Inflammatory macrophage treated with lipopolysaccharide for 1 hour (primary cell): ENCODE measurements around the gene HBG2.
A peak's percentile ranks its signal among the peaks of the same experiment; 100 is the strongest.
"Not testable (repeated sequence)": the region's sequence is repeated elsewhere in the genome, so short reads cannot be mapped to it uniquely, and the experiment has no call there.

Source experiments
- DNase-seq, 2 donors: peaks; one replicate each; pipeline ENCODE4 v3.0.0-alpha.2; 2020 to 2022

HBG2 gene

GRCh38 chr11:5280582-5281102 lies 26.1 kb upstream of the HBG2 start:
- DNase-seq = peak; percentile 66 to 67

- no peak for DNase-seq
Observed at GRCh38 chr11:5279471-5280090, 25.0 kb upstream of the HBG2 start.

- no peak for DNase-seq
Observed at GRCh38 chr11:5277807-5278382, 23.3 kb upstream of the HBG2 start.

DNA sequence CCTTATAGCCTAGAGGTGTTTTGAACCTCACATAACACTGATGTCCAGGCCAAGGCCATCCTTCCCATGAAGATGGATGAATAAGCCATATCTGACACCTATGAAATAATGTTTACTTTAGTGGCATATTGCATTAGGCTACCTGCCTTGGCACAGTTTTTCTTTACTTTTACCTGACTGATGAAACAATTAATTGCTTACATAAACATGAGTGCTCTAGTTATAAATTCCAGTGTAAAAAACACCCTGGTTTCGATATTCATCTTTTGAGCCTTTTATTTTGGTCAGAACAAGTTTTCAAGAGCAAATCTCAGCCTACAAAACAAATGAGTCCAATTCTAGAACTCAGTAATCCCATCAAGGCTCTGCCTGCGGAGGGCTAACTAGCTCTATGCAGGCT lies 22.1 kb upstream of the HBG2 start:
- no peak for DNase-seq

DNA sequence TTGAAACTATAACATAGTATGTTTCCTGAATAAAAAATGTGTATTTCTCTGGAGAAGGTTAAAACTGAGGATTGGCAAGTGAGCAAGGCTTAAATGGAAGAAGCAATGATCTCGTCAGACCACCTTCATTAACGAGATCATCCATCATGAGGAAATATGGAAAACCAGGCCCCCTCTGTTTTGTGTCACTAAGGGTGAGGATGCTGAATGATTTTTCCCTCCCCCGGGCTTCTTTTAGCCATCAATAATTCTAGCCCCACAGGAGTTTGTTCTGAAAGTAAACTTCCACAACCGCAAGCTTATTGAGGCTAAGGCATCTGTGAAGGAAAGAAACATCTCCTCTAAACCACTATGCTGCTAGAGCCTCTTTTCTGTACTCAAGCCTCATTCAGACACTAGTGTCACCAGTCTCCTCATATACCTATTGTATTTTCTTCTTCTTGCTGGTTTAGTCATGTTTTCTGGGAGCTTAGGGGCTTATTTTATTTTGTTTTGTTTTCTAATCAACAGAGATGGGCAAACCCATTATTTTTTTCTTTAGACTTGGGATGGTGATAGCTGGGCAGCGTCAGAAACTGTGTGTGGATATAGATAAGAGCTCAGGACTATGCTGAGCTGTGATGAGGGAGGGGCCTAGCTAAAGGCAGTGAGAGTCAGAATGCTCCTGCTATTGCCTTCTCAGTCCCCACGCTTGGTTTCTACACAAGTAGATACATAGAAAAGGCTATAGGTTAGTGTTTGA lies 21.0 kb upstream of the HBG2 start:
- no peak for DNase-seq

DNA sequence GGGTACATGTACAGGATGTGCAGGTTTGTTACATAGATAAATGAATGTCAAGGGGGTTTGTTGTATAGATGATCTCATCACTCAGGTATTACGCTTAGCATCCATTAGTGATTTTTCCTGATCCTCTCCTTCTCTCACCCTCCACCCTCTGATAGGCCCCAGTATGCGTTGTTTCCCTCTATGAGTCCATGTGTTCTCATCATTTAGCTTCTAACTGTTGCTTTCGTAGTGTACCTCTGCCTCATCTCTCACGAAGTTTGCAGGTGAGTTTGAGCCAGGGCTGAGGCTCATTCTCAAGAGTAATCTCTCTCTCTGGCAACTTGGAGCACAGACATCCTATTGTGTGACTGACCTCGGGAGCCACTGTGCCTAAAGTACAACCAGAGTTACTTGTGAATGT lies 19.8 kb upstream of the HBG2 start:
- DNase-seq = no peak

- DNase-seq = no peak
Observed at GRCh38 chr11:5272395-5273017, 17.9 kb upstream of the HBG2 start.

- DNase-seq = no peak
Observed at GRCh38 chr11:5269715-5270147, 15.2 kb upstream of the HBG2 start, which contains the start of gene HBE1. Gene HBE1 (minus strand): TSS chr11:5269945. CDS start chr11:5269890, 55 bp downstream.

- DNase-seq = no peak
Observed at GRCh38 chr11:5267033-5267563, 12.5 kb upstream of the HBG2 start.

DNA sequence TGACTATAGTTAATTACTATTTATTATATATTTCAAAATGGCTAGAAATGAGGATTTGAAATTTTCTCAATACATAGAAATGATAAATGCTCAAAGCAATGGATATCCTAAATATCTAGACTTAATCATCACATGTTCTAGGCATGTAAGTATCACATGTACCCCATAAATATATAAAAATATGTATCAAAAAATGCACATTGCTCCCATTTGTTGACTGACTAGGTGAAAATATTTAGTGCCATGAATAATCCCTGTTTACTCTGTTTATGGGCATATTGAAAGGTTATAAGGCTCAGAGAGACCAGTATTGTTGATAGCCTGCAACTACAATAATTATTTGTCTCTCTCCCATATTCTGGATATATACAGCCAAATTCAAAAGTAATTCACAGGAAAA lies 12.0 kb upstream of the HBG2 start:
- DNase-seq = no peak

- DNase-seq = no peak
Observed at GRCh38 chr11:5265832-5266231, 11.3 kb upstream of the HBG2 start.

GRCh38 chr11:5258543-5259262 lies 4.1 kb upstream of the HBG2 start:
- DNase-seq = no peak

- no peak for DNase-seq
Observed at GRCh38 chr11:5257296-5257695, 2.7 kb upstream of the HBG2 start.

DNA sequence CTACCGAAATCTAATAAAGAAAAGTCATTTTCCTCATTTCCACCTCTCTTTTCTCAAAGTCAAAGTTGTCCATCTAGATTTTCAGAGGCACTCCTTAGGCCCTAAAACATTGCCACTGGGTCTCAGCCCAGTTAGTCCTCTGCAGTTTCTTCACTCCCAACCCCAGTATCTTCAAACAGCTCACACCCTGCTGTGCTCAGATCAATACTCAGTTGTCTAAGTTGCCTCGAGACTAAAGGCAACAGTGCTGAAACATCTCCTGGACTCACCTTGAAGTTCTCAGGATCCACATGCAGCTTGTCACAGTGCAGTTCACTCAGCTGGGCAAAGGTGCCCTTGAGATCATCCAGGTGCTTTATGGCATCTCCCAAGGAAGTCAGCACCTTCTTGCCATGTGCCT lies 558 bp downstream of the HBG2 start:
- DNase-seq = not testable (repeated sequence)

DNA sequence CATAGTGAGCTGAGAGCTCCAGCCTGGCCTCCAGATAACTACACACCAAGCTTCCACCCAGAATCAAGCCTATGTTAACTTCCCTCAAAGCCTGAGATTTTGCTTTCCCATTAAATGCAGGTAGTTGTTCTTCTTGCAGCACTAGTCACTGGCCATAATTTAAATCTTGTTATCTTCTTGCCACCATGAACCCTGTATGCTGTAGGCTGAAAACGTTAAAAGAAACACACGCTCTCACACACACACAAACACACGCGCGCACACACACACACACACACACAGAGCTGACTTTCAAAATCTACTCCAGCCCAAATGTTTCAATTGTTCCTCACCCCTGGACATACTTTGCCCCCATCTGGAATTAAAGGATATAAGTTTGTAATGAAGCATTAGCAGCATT lies 1.1 kb downstream of the HBG2 start:
- not testable (repeated sequence) for DNase-seq

DNA sequence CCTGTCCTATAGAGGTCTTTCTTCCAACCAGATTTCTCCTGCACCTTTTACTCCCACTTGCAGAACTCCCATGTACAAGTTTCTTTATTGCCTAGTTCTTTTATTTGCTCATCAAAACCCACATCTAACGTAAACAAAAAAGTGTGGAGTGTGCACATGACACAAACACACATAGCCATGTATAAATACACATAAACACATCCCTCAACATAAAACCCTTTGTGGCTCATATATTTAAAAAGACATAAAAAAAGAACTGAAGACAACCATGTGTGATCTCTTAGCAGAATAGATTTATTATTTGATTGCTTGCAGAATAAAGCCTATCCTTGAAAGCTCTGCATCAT lies 1.7 kb downstream of the HBG2 start:
- DNase-seq = no peak

DNA sequence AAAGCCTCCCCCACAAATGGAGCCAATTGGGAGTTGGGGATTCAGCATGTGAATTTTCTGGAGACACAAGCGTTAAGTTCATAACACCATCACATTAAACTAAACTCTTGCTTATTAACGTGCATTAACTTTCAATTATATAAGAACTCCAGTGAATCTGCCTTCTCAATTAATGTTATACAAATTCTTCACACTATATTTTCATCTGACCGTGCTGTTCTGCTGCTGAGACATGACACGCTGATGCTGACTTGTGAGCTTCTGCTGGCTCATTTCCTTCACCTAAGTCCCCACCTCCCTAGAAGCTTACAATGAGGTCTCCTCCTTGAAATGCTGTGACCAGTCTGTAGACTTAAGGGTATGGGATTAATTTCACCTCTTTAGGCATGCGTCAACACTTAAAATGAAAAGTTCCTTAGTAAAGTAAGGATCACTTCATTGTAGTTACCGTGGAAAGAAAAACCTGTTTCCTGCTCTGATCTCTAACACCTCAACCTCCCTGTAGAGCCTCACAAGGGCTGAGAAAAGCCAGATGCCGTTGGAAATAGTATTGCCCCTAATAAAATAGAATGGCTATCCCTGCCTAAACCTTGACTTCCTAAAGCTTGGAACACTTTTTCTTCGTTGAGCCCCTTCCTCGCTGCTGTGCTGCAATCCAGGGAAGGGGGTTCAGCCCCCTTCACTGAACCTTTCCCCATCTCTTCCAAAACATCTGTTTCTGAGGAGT lies 2.2 kb downstream of the HBG2 start:
- DNase-seq = no peak

DNA sequence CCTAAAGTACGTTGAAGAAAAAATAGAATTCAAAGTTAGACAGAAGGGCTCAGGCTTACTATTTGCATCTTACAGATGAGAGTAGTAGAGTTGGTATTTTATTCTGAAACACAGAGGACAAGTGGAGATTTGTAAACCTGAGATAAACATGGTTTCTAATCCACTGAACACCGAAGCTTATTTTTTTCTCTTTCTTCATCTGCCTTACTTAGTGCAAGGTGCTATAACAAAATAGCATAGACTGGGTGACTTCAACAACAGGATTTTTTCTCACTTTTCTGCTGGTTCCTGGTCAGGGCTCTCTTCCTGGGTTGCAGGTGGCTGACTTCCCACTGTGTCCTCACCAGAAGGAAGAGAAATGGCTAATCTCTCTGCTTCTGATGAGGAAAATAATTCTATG lies 2.8 kb downstream of the HBG2 start:
- no peak for DNase-seq

GRCh38 chr11:5250543-5251204 lies 3.9 kb downstream of the HBG2 start:
- no peak for DNase-seq

DNA sequence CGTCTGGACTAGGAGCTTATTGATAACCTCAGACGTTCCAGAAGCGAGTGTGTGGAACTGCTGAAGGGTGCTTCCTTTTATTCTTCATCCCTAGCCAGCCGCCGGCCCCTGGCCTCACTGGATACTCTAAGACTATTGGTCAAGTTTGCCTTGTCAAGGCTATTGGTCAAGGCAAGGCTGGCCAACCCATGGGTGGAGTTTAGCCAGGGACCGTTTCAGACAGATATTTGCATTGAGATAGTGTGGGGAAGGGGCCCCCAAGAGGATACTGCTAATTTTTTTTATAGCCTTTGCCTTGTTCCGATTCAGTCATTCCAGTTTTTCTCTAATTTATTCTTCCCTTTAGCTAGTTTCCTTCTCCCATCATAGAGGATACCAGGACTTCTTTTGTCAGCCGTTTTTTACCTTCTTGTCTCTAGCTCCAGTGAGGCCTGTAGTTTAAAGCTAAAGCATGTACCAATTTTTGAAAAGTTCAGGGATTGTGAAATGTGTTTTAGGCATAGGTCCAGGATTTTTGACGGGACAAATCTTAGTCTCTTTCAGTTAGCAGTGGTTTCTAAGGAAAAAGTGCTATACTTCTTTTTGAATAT lies 4.7 kb downstream of the HBG2 start, which contains the start of gene HBG1:
Gene HBG1 (minus strand): TSS at position 51 of the 590 bp plus-strand sequence. CDS start 53 bp downstream, outside the sequence.
- not testable (repeated sequence) for DNase-seq

DNA sequence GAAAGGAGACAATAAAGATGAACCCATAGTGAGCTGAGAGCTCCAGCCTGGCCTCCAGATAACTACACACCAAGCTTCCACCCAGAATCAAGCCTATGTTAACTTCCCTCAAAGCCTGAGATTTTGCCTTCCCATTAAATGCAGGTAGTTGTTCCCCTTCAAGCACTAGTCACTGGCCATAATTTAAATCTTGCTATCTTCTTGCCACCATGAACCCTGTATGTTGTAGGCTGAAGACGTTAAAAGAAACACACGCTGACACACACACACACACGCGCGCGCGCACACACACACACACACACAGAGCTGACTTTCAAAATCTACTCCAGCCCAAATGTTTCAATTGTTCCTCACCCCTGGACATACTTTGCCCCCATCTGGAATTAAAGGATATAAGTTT lies 6.1 kb downstream of the HBG2 start:
- DNase-seq = not testable (repeated sequence)
